WTC11 (cell line): Measurements from ENCODE around the gene RPS3. TPM values are rescaled to one million over a fixed set of nuclear protein-coding genes. Genes with fewer than 3 reads are reported as not detected.

Experiments
- ATAC-seq: fragments of 200-7000 bp; cut with Tn5 transposase; 2 replicates; pipeline ENCODE4 v1.10.0; 2021; ENCODE audit warnings: mild to moderate bottlenecking, moderate library complexity
- CTCF ChIA-PET: fragments of 300-600 bp; sonication (Branson Sonifier 250); formaldehyde crosslinking; loops from one replicate; lab custom pipeline; 2021; ENCODE audit warnings: antibody characterized with exemption; lab: Charles Lee
- POLR2A ChIA-PET: fragments of 350-600 bp; sonication (Branson Sonifier 250); formaldehyde crosslinking; loops from one replicate; lab custom pipeline; 2021; ENCODE audit warnings: antibody characterized with exemption; lab: Charles Lee
- DNase-seq: peaks from one replicate; pipeline ENCODE4 v3.0.0; 2021; ENCODE audit warnings: low spot score
- H3K27ac Mint-ChIP-seq: 2 replicates; pipeline ENCODE4 v1.8.0; 2021; ENCODE audit warnings: mixed read lengths
- H3K27me3 Mint-ChIP-seq: 2 replicates; pipeline ENCODE4 v1.8.0; 2021; ENCODE audit warnings: low read depth, mild to moderate bottlenecking, moderate library complexity, mixed read lengths
- H3K36me3 Mint-ChIP-seq: 2 replicates; pipeline ENCODE4 v1.8.0; 2021; ENCODE audit warnings: mixed read lengths
- H3K4me1 Mint-ChIP-seq: 2 replicates; pipeline ENCODE4 v1.8.0; 2022; ENCODE audit warnings: mixed read lengths
- H3K4me3 Mint-ChIP-seq: 2 replicates; pipeline ENCODE4 v1.8.0; 2021; ENCODE audit warnings: mild to moderate bottlenecking, moderate library complexity, mixed read lengths
- H3K9me3 Mint-ChIP-seq: 2 replicates; pipeline ENCODE4 v1.8.0; 2021; ENCODE audit warnings: mixed read lengths
- ERG ChIP-seq: fragments of 250-450 bp; sonication (Bioruptor Pico); IDR thresholded peaks from 2 replicates; pipeline ENCODE4 v1.8.0; 2021; ENCODE audit warnings: mild to moderate bottlenecking
- FOXP4 ChIP-seq: sonication (generic); formaldehyde crosslinking; IDR thresholded peaks from 2 replicates; pipeline ENCODE4 v1.8.0; 2022; ENCODE audit warnings: mild to moderate bottlenecking, missing genetic modification reagents
- GTF2I ChIP-seq: fragments of 250-450 bp; sonication (Bioruptor Pico); conservative IDR thresholded peaks from 2 replicates; pipeline ENCODE4 v1.4.0; 2021; ENCODE audit warnings: mild to moderate bottlenecking
- MLX ChIP-seq: sonication (generic); formaldehyde crosslinking; IDR thresholded peaks from 2 replicates; pipeline ENCODE4 v1.8.1; 2023; ENCODE audit warnings: mild to moderate bottlenecking, missing genetic modification reagents, moderate library complexity
- PRDM15 ChIP-seq: sonication (generic); formaldehyde crosslinking; IDR thresholded peaks from 2 replicates; pipeline ENCODE4 v1.8.0; 2022; ENCODE audit warnings: missing genetic modification reagents
- RORB ChIP-seq: fragments of 250-450 bp; sonication (Bioruptor Pico); IDR thresholded peaks from 2 replicates; pipeline ENCODE4 v1.9.0; 2021; ENCODE audit warnings: mild to moderate bottlenecking
- SMAD3 ChIP-seq: sonication (generic); formaldehyde crosslinking; IDR thresholded peaks from 2 replicates; pipeline ENCODE4 v1.8.0; 2022; ENCODE audit warnings: missing genetic modification reagents, mild to moderate bottlenecking, borderline replicate concordance
- TEAD4 ChIP-seq: sonication (generic); formaldehyde crosslinking; IDR thresholded peaks from 2 replicates; pipeline ENCODE4 v1.8.0; 2022; ENCODE audit warnings: mild to moderate bottlenecking, missing genetic modification reagents
- ZBTB43 ChIP-seq: sonication (generic); formaldehyde crosslinking; IDR thresholded peaks from 2 replicates; pipeline ENCODE4 v1.8.1; 2023; ENCODE audit warnings: mild to moderate bottlenecking, missing genetic modification reagents
- ZNF232 ChIP-seq: sonication (generic); formaldehyde crosslinking; IDR thresholded peaks from 2 replicates; pipeline ENCODE4 v1.8.0; 2022; ENCODE audit warnings: mild to moderate bottlenecking, missing genetic modification reagents
- ZNF671 ChIP-seq: fragments of 250-450 bp; sonication (Bioruptor Pico); IDR thresholded peaks from 2 replicates; pipeline ENCODE4 v1.8.0; 2021; ENCODE audit warnings: mild to moderate bottlenecking
- total RNA-seq: library from RNA; stranded (reverse); gene quantifications from 3 replicates; pipeline ENCODE4 v1.2.3, GENCODE V29; 2021

The RPS3 gene
- total RNA-seq, 1 experiment from 2014 or later: 3,967 TPM

- no peak for ATAC-seq
- Mint-ChIP-seq H3K36me3 (peaks cover 9% of the 10 kb centered on the region), H3K4me3 (peak overlapping the region; percentile 72), H3K4me1 (peaks cover 30% of the 10 kb centered on the region), H3K27me3 (peaks cover 73% of the 10 kb centered on the region), H3K9me3 (peaks cover 9% of the 10 kb centered on the region), H3K27ac (no peak overlapping the region)
- POLR2A ChIA-PET: no interaction called here
- TF ChIP-seq RORB (no peak), ERG (CRISPR knock-in tag) (no peak), TEAD4 (CRISPR knock-in tag) (no peak), GTF2I (CRISPR knock-in tag) (no peak), FOXP4 (no peak), ZNF671 (CRISPR knock-in tag) (no peak), ZNF232 (CRISPR knock-in tag) (no peak)
- CTCF ChIA-PET: interaction anchor here (1.0 to 4.9 kb wide), 8 partner anchors 20 to 151 kb away, joined by 3 to 24 read pairs (median 4); partner anchors contain the start of gene GDPD5
- no peak for DNase-seq
Observed at GRCh38 chr11:75430714-75431532, 31.6 kb downstream of the RPS3 start.

- Mint-ChIP-seq H3K27ac (no peak overlapping the region), H3K36me3 (peaks cover 9% of the 10 kb centered on the region), H3K4me3 (peak overlapping the region; percentile 72), H3K27me3 (peaks cover 66% of the 10 kb centered on the region), H3K9me3 (peaks cover 9% of the 10 kb centered on the region), H3K4me1 (peaks cover 30% of the 10 kb centered on the region)
- TF ChIP-seq PRDM15 (peak; percentile 95), ZBTB43 (CRISPR knock-in tag) (no peak)
- ATAC-seq (0 out of 2 replicates have a peak, but pooled peaks have one; percentile 3), DNase-seq (peak; percentile 36)
- ChIA-PET CTCF (interaction anchor here (0.6 to 4.9 kb wide), 13 partner anchors 10 to 1615 kb away, joined by 3 to 31 read pairs (median 4); partner anchors contain the start of gene GDPD5), POLR2A (no interaction called here)
Observed at GRCh38 chr11:75431533-75432525, 32.5 kb downstream of the RPS3 start.

- Mint-ChIP-seq H3K27me3 (peaks cover 55% of the 10 kb centered on the region), H3K9me3 (peaks cover 9% of the 10 kb centered on the region), H3K36me3 (peaks cover 9% of the 10 kb centered on the region), H3K27ac (no peak within 1 kb of the TSS), H3K4me1 (peaks cover 25% of the 10 kb centered on the region), H3K4me3 (peak within 1 kb of the TSS; percentile 51)
- DNase-seq (no peak), ATAC-seq (no peak)
- CTCF ChIA-PET: interaction anchor here (0.9 to 4.9 kb wide), 8 partner anchors 7 to 153 kb away, joined by 3 to 31 read pairs (median 7); no protein-coding TSS in a partner anchor
- POLR2A ChIA-PET: no interaction called here
- TF ChIP-seq MLX (CRISPR knock-in tag): no peak
- peak; percentile 40; the same call in 1 of the 2 replicates for TF ChIP-seq PRDM15
- no peak for TF ChIP-seq SMAD3
Observed at GRCh38 chr11:75432911-75433321, 33.6 kb downstream of the RPS3 start, which contains the start of gene KLHL35. Gene KLHL35, minus strand, starts transcription at chr11:75433203. Its CDS starts 2,574 bp downstream, at chr11:75430629.
